Measurements from ENCODE around the gene TMEM143.

The TMEM143 gene

DNA sequence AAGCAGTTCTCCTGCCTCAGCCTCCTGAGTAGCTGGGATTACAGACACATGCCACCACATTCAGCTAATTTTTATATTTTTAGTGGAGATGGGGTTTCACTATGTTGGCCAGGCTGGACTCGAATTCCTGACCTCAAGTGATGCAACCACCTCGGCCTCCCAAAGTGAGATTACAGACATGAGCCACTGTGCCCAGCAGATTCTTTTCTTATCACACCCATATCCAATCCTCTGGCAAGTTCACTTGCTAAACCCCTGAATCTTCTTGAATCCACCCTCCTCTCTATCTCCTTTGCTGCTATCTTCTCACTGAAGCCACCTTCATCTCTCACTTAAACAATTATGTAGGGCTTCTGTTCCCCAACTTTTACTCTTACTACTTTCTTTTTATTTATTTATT lies 17.5 kb downstream of the TMEM143 start:
- TF ChIP-seq, protein P1, sequence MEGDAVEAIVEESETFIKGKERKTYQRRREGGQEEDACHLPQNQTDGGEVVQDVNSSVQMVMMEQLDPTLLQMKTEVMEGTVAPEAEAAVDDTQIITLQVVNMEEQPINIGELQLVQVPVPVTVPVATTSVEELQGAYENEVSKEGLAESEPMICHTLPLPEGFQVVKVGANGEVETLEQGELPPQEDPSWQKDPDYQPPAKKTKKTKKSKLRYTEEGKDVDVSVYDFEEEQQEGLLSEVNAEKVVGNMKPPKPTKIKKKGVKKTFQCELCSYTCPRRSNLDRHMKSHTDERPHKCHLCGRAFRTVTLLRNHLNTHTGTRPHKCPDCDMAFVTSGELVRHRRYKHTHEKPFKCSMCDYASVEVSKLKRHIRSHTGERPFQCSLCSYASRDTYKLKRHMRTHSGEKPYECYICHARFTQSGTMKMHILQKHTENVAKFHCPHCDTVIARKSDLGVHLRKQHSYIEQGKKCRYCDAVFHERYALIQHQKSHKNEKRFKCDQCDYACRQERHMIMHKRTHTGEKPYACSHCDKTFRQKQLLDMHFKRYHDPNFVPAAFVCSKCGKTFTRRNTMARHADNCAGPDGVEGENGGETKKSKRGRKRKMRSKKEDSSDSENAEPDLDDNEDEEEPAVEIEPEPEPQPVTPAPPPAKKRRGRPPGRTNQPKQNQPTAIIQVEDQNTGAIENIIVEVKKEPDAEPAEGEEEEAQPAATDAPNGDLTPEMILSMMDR (IDR thresholded peaks at IDR 0.05; ENCODE audit: control insufficient read depth, extremely low read depth, insufficient read depth), result no peak
- DNase-seq (ENCODE audit: low read depth), result no peak
- no peak overlapping the region for H3K4me3 ChIP-seq (ENCODE audit: low read depth, low read length)

DNA sequence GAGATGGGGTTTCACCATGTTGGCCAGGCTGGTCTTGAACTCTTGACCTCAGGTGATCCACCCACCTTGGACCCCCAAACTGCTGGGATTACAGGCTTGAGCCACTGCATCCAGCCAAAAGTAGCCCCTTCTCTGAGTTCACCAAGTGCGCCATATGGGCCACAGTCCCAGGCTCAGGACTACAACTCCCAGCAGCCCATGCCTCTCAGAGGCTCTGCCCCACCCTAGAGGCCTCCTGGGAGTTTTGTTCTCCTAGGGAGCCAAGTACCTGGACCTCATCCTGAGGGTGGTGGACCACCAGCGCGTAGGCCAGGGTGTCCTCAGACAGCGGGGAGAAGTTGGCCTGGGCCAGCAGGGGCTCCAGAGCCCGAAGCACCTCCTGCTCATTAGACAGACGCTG lies 18.8 kb downstream of the TMEM143 start:
- no peak for DNase-seq (ENCODE audit: low read depth)
- no peak overlapping the region for H3K4me3 ChIP-seq (ENCODE audit: low read depth, low read length)
- TF ChIP-seq, protein P1 (IDR thresholded peaks at IDR 0.05; ENCODE audit: control insufficient read depth, extremely low read depth, insufficient read depth), result no peak

DNA sequence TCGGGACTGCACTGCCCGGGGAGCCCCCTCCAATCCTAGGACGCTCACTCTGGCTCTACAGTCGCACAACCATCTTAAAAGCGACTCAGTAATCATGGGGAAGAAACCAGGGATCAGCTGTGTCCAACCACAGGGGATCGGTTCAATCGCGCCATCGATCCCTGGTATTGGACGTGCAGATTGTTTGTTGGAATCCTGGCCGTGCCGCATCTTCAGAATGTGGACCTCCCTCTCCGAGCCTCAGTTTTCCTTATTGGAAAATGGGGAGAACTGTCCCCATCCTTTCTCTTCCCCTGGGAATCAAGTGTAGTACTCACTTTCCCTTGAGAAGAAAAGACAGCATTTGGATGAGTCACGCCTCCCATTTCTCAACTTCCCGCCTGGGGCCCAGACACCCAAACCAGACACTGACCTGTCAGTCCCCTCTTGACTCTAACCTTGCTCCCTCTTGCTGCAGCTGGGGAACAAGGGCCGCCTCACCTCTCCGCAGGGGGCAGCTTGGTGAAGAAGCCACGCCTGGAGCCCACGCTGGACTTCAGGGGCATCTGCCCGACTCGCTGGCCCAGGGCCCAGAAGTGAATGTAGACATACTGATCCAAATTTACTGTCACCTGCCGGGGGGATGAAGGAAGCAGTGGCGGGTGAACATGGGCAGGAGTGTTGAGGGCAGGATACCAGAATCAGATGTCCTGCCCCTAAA lies 20.7 kb downstream of the TMEM143 start:
- TF ChIP-seq, protein P1 (IDR thresholded peaks at IDR 0.05; ENCODE audit: control insufficient read depth, extremely low read depth, insufficient read depth), result no peak
- DNase-seq (ENCODE audit: low read depth), result no peak
- H3K4me3 ChIP-seq (ENCODE audit: low read depth, low read length), result no peak overlapping the region

GRCh38 chr19:48342414-48342738 lies 21.4 kb downstream of the TMEM143 start:
- DNase-seq (ENCODE audit: low read depth), result no peak
- TF ChIP-seq, protein P1 (IDR thresholded peaks at IDR 0.05; ENCODE audit: control insufficient read depth, extremely low read depth, insufficient read depth), result no peak
- H3K4me3 ChIP-seq (ENCODE audit: low read depth, low read length), result no peak overlapping the region

DNA sequence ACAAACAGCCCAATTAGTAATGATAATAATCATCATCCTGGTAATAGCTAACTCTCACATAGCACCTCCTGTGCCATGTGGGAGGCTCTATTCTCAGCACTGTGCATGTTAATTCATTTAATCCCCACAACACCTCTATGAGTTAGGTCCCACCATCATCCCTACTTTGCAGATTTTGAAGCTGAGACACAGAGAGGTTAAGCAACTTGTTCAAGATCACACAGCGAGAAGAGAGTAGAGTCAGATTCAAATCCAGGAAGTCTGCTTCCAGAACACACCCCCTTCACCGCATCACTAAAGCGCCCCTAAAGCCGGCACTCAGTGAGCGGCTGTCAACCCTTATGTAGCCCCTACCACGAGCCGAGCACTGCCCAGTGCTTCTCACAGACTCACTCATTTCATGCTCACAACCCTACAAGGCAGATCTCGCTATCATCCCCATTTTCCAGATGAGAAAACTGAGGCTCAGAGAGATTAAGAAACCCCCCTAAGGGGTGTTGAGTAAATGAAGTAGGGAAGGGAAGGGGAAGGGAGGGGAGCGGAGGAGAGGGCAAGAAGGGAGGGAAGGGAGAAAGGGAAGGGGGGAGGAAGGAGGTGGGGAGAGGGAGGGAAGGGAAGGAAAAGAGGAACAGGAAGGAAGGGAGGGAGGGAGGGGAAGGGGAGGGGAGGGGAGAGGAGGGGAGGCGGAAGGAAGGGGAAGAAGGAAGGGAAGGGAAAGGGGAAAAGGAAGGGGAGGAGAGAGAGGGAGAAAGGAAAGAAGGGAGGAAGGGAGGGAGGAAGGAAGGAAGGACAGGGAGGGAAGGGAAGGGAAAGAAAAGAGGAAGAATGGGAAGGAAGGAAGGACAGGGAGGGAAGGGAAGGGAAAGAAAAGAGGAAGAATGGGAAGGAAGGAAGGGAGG lies 22.0 kb downstream of the TMEM143 start:
- TF ChIP-seq, protein P1 (IDR thresholded peaks at IDR 0.05; ENCODE audit: control insufficient read depth, extremely low read depth, insufficient read depth), result no peak
- no peak for DNase-seq (ENCODE audit: low read depth)
- no peak overlapping the region for H3K4me3 ChIP-seq (ENCODE audit: low read depth, low read length)

DNA sequence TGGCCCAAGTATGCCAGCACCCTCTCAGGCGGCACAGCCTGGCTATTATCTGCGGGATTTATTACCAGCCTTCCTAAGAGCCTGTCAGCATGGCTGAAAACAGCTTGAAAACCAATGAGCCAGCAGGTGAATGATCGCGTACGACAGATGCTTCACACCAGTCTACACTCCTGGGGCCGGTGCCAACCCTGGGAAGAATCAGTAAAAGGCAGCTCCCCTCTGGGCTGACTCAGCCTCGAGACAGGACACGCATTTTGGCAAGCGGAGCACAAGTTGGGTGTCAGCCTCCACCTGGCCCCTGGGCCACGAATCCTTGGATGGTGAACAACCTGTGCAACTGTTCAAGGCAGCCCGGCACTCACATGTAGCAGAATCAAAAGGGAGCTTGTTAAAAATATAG lies 22.7 kb downstream of the TMEM143 start:
- no peak for DNase-seq (ENCODE audit: low read depth)
- H3K4me3 ChIP-seq (ENCODE audit: low read depth, low read length), result no peak overlapping the region
- TF ChIP-seq, protein P1 (IDR thresholded peaks at IDR 0.05; ENCODE audit: control insufficient read depth, extremely low read depth, insufficient read depth), result no peak

All from LNCaP clone FGC (cell line).